B cell (primary cell): ENCODE data around the gene INTU. TPM values are rescaled to one million over a fixed set of nuclear protein-coding genes. Genes with fewer than 3 reads are reported as not detected.

ENCODE experiments used
- ATAC-seq: fragments of 200-7000 bp; cut with Tn5 transposase; one replicate; pipeline ENCODE4 v1.10.0; 2021; ENCODE audit warnings: low read depth, mild to moderate bottlenecking, moderate number of reproducible peaks, moderate library complexity
- CTCF ChIA-PET: fragments of 350-600 bp; sonication (Branson Sonifier 250); formaldehyde crosslinking; loops from one replicate; lab custom pipeline; 2021; ENCODE audit warnings: antibody characterized with exemption, inconsistent platforms; lab: Charles Lee
- POLR2A ChIA-PET: fragments of 350-600 bp; sonication (Branson Sonifier 250); formaldehyde crosslinking; loops from one replicate; lab custom pipeline; 2021; ENCODE audit warnings: antibody characterized with exemption; lab: Charles Lee
- DNase-seq: peaks from one replicate; pipeline ENCODE4 v3.0.0; 2013
- H2AFZ ChIP-seq: 2 replicates; pipeline ENCODE4 v1.6.1; 2012; ENCODE audit warnings: mild to moderate bottlenecking, low read depth, low read length; ENCODE audit not compliant: insufficient read depth, poor library complexity, severe bottlenecking
- H3K27ac ChIP-seq, 2 donors: 1 replicate in 1 of 2; 2 replicates in 1 of 2; pipeline ENCODE4 v1.5.1; 2012 to 2013; ENCODE audit warnings: low read length in 2 of 2, mild to moderate bottlenecking in 2 of 2, moderate library complexity in 1 of 2
- H3K27me3 ChIP-seq, 4 experiments: fragments of 200-600 bp in 1 of 4; sonication (generic) in 1 of 4; replicated peaks in 1 of 4; 1 replicate in 2 of 4; 2 replicates in 2 of 4; pipeline versions ENCODE4 v1.6.1 to v1.7.0; 2013 to 2016; ENCODE audit warnings: low read length in 3 of 4, mild to moderate bottlenecking in 2 of 4, mixed read lengths in 1 of 4, moderate library complexity in 1 of 4; ENCODE audit not compliant: insufficient read depth in 4 of 4, control insufficient read depth in 3 of 4; ENCODE audit errors: control extremely low read depth in 1 of 4
- H3K36me3 ChIP-seq, 2 experiments: replicated peaks in 1 of 2; 1 replicate in 1 of 2; 2 replicates in 1 of 2; pipeline versions ENCODE4 v1.6.1 to v1.7.1; 2013; ENCODE audit warnings: low read length in 1 of 2; ENCODE audit not compliant: insufficient read depth in 2 of 2, control insufficient read depth in 1 of 2; ENCODE audit errors: control extremely low read depth in 1 of 2, extremely low read depth in 1 of 2
- H3K4me1 ChIP-seq, 2 donors: fragments of 200-600 bp in 1 of 2; sonication (generic) in 1 of 2; 1 replicate in 1 of 2; 2 replicates in 1 of 2; pipeline versions ENCODE4 v1.5.1 to v1.6.1; 2013 to 2017; ENCODE audit warnings: low read length in 2 of 2; ENCODE audit not compliant: control insufficient read depth in 2 of 2, insufficient read depth in 2 of 2
- H3K4me2 ChIP-seq: replicated peaks from 2 replicates; pipeline ENCODE3; 2012; ENCODE audit warnings: mild to moderate bottlenecking, low read depth, low read length; ENCODE audit not compliant: poor library complexity, severe bottlenecking
- H3K4me3 ChIP-seq, 5 experiments: fragments of 200-600 bp in 1 of 5; sonication (generic) in 1 of 5; 1 replicate in 3 of 5; 2 replicates in 2 of 5; pipeline versions ENCODE4 v1.5.1 to v1.7.0; 2011 to 2016; ENCODE audit warnings: low read length in 4 of 5, mild to moderate bottlenecking in 4 of 5, low read depth in 2 of 5, control low read depth in 1 of 5, moderate library complexity in 1 of 5; ENCODE audit not compliant: insufficient read depth in 1 of 5; ENCODE audit errors: control extremely low read depth in 1 of 5, extremely low read depth in 1 of 5
- H3K79me2 ChIP-seq: fragments of 200-600 bp; sonication (generic); one replicate; pipeline ENCODE4 v1.6.0; 2016; ENCODE audit warnings: low read length; ENCODE audit not compliant: control insufficient read depth, insufficient read depth
- H3K9ac ChIP-seq: fragments of 200-600 bp; sonication (generic); 2 replicates; pipeline ENCODE4 v1.6.1; 2017; ENCODE audit warnings: mild to moderate bottlenecking, low read length, moderate library complexity
- H3K9me3 ChIP-seq, 3 donors: one replicate each; pipeline versions ENCODE4 v1.6.1 to v1.7.1; 2013; ENCODE audit warnings: low read length in 2 of 3; ENCODE audit not compliant: control insufficient read depth in 2 of 3, insufficient read depth in 1 of 3; ENCODE audit errors: control extremely low read depth in 1 of 3
- H4K20me1 ChIP-seq: 2 replicates; pipeline ENCODE4 v1.6.0; 2012; ENCODE audit warnings: mild to moderate bottlenecking, low read length; ENCODE audit not compliant: insufficient read depth, control insufficient read depth, poor library complexity, severe bottlenecking
- H3K27ac Mint-ChIP-seq: one replicate; pipeline ENCODE4 v1.8.0; 2021; ENCODE audit warnings: mixed read lengths
- H3K27me3 Mint-ChIP-seq: one replicate; pipeline ENCODE4 v1.8.0; 2021; ENCODE audit warnings: mixed read lengths
- H3K4me1 Mint-ChIP-seq: one replicate; pipeline ENCODE4 v1.8.0; 2021; ENCODE audit warnings: mixed read lengths
- H3K4me3 Mint-ChIP-seq: one replicate; pipeline ENCODE4 v1.8.0; 2021; ENCODE audit warnings: mixed read lengths
- H3K9me3 Mint-ChIP-seq: one replicate; pipeline ENCODE4 v1.8.0; 2022; ENCODE audit warnings: mixed read lengths; ENCODE audit not compliant: insufficient read depth
- EZH2 ChIP-seq: IDR thresholded peaks from 2 replicates; pipeline ENCODE4 v1.6.1; 2012; ENCODE audit warnings: borderline replicate concordance, low read depth, mild to moderate bottlenecking, moderate library complexity, low read length; ENCODE audit not compliant: insufficient read depth, poor library complexity, severe bottlenecking
- WGBS: methylation state at CpG from one replicate; pipeline ENCODE4 v1.1.5; 2013; ENCODE audit warnings: missing lambda C conversion rate; ENCODE audit not compliant: insufficient coverage; 5-methylcytosine and 5-hydroxymethylcytosine counted together
- intact Hi-C: fragments of 100-400 bp; cut with micrococcal nuclease; formaldehyde crosslinking; loops from one replicate; pipeline ENCODE4 v1.10.0; 2022
- polyA plus RNA-seq: library from polyadenylated mRNA; depleted of rRNA; stranded (reverse); fragments of >200 nt; gene quantifications from 2 replicates; pipeline ENCODE4 v1.2.3, GENCODE V29; 2012
- total RNA-seq, 2 donors: library from RNA; stranded (reverse); fragments of 120-200 nt in 1 of 2; gene quantifications; 1 replicate in 1 of 2; 2 replicates in 1 of 2; pipeline versions ENCODE4 v1.2.3 to v1.2.4, GENCODE V29; 2013 to 2022
- TF ChIP-seq, protein P1 (sequence below): fragments of 200-600 bp; IDR thresholded peaks from one replicate; pipeline ENCODE4 v1.8.0; 2022; ENCODE audit warnings: antibody characterized with exemption, mild to moderate bottlenecking

INTU gene
- total and polyA plus RNA-seq, 2 donors (not counting 1 experiment from before 2014, with no cell fraction given) = not detected

GRCh38 chr4:127598656-127599055 lies 34.1 kb upstream of the INTU start:
- H3K27ac ChIP-seq = no peak overlapping the region
- H3K27me3 Mint-ChIP-seq = peaks cover 4% of the 10 kb centered on the region
- no peak overlapping the region for H3K4me3 Mint-ChIP-seq
- no peaks in the 10 kb centered on the region for H4K20me1 ChIP-seq
- no peak overlapping the region for H3K4me3 ChIP-seq
- no peaks in the 10 kb centered on the region for H3K79me2 ChIP-seq
- H3K4me1 Mint-ChIP-seq = no peaks in the 10 kb centered on the region
- H3K9ac ChIP-seq = no peak overlapping the region
- DNase-seq (no peak), ATAC-seq (no peak)
- H3K36me3 ChIP-seq = no peaks in the 10 kb centered on the region
- intact Hi-C loops = no loop called here
- H2AFZ ChIP-seq = no peak overlapping the region
- no peak overlapping the region for H3K4me2 ChIP-seq
- no peak overlapping the region for H3K27ac Mint-ChIP-seq
- H3K9me3 ChIP-seq = no peaks in the 10 kb centered on the region
- no peaks in the 10 kb centered on the region for H3K4me1 ChIP-seq
- no peaks in the 10 kb centered on the region for H3K9me3 Mint-ChIP-seq
- POLR2A ChIA-PET = no interaction called here
- no peak for TF ChIP-seq EZH2
- TF ChIP-seq, protein P1, sequence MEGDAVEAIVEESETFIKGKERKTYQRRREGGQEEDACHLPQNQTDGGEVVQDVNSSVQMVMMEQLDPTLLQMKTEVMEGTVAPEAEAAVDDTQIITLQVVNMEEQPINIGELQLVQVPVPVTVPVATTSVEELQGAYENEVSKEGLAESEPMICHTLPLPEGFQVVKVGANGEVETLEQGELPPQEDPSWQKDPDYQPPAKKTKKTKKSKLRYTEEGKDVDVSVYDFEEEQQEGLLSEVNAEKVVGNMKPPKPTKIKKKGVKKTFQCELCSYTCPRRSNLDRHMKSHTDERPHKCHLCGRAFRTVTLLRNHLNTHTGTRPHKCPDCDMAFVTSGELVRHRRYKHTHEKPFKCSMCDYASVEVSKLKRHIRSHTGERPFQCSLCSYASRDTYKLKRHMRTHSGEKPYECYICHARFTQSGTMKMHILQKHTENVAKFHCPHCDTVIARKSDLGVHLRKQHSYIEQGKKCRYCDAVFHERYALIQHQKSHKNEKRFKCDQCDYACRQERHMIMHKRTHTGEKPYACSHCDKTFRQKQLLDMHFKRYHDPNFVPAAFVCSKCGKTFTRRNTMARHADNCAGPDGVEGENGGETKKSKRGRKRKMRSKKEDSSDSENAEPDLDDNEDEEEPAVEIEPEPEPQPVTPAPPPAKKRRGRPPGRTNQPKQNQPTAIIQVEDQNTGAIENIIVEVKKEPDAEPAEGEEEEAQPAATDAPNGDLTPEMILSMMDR = no peak
- CTCF ChIA-PET = no interaction called here
- no peaks in the 10 kb centered on the region for H3K27me3 ChIP-seq

DNA sequence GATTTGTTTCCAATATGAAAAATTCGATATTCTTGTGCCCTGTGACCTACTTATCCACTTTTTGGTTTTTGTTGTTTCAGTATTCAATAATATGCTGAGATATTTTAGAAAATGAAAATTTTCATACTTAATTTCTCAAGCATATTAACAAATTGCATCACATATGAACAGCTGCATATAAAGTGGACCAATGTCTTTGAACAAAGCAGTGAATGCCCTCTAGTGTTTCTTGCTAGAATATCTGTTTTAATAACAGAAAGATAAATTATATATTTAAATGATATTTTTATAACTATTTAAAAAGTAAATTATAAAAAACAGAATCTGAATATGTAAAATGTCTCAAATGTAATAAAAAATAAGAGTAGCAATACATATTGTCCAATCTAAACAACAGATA lies 31.7 kb upstream of the INTU start:
- Mint-ChIP-seq H3K9me3 (no peaks in the 10 kb centered on the region), H3K4me3 (no peak overlapping the region), H3K4me1 (no peaks in the 10 kb centered on the region), H3K27me3 (peaks cover 11% of the 10 kb centered on the region), H3K27ac (no peak overlapping the region)
- Histone ChIP-seq H4K20me1 (no peaks in the 10 kb centered on the region), H3K9ac (no peak overlapping the region), H2AFZ (no peak overlapping the region), H3K9me3 (no peaks in the 10 kb centered on the region), H3K27ac (no peak overlapping the region), H3K36me3 (no peaks in the 10 kb centered on the region), H3K79me2 (no peaks in the 10 kb centered on the region), H3K4me2 (no peak overlapping the region), H3K27me3 (no peaks in the 10 kb centered on the region), H3K4me1 (no peaks in the 10 kb centered on the region), H3K4me3 (no peak overlapping the region)
- WGBS = no CpG with 5 or more reads among the region's 1 CpG
- DNase-seq = no peak
- ATAC-seq = no peak
- intact Hi-C loops = no loop called here
- CTCF ChIA-PET = no interaction called here
- POLR2A ChIA-PET = no interaction called here
- TF ChIP-seq EZH2 = no peak
- TF ChIP-seq, protein P1 = no peak
